HG02885 (cell line): ENCODE data around the gene TNFAIP6.
"Not testable (repeated sequence)": the region's sequence is repeated elsewhere in the genome, so short reads cannot be mapped to it uniquely, and the experiment has no call there.

Experiments
- ATAC-seq: cut with Tn5 transposase; IDR thresholded peaks from one replicate; pipeline ENCODE4 v1.9.1; 2021; ENCODE audit warnings: mild to moderate bottlenecking; ENCODE audit not compliant: unreplicated experiment, poor library complexity

Gene TNFAIP6

GRCh38 chr2:151409601-151410484 is 52.5 kb downstream of the TNFAIP6 start, which contains the start of gene RIF1:
Gene RIF1 (plus strand): TSS chr2:151409902. CDS start chr2:151410424, 522 bp downstream.
- ATAC-seq = peak; percentile 93

- ATAC-seq = peak; percentile 38
Observed at GRCh38 chr2:151410485-151410834, 53.1 kb downstream of the TNFAIP6 start.

GRCh38 chr2:151417650-151418049 is 60.3 kb downstream of the TNFAIP6 start:
- ATAC-seq = no peak

GRCh38 chr2:151421681-151422080 is 64.3 kb downstream of the TNFAIP6 start:
- not testable (repeated sequence) for ATAC-seq

- peak; percentile 80 for ATAC-seq
Observed at GRCh38 chr2:151422917-151423439, 65.6 kb downstream of the TNFAIP6 start.

- ATAC-seq = peak; percentile 5
Observed at GRCh38 chr2:151423760-151424159, 66.4 kb downstream of the TNFAIP6 start.
